HG02852 (cell line): Measurements from ENCODE around the gene CEP97.

Experiments
- ATAC-seq: cut with Tn5 transposase; IDR thresholded peaks from one replicate; pipeline ENCODE4 v1.9.1; 2021; ENCODE audit warnings: mild to moderate bottlenecking, moderate library complexity; ENCODE audit not compliant: unreplicated experiment

The CEP97 gene

GRCh38 chr3:101813817-101814440, 89.5 kb downstream of the CEP97 start:
- ATAC-seq, result no peak

- no peak for ATAC-seq
These were observed 90.4 kb downstream of the CEP97 start for GRCh38 chr3:101814835-101815234.

GRCh38 chr3:101816215-101817149, 92.1 kb downstream of the CEP97 start:
- no peak for ATAC-seq

GRCh38 chr3:101817992-101818391, 93.6 kb downstream of the CEP97 start:
- no peak for ATAC-seq

GRCh38 chr3:101819649-101820206, 95.3 kb downstream of the CEP97 start:
- ATAC-seq, result peak; percentile 76
